Karpas-422 (cell line): ENCODE measurements around the gene TAF11L2. TPM values are rescaled to one million over a fixed set of nuclear protein-coding genes. Genes with fewer than 3 reads are reported as not detected.

Experiments
- small RNA-seq: library from RNA; depleted of rRNA; stranded (forward); fragments of <200 nt; gene quantifications from one replicate; pipeline ENCODE3, GENCODE V24; 2014
- total RNA-seq: library from RNA; depleted of rRNA; stranded (reverse); fragments of >200 nt; shearing (Covaris generic); gene quantifications from 2 replicates; pipeline ENCODE4 v1.2.3, GENCODE V29; 2014; ENCODE audit warnings: low replicate concordance; rRNA removed

Gene TAF11L2
- total RNA-seq, 1 experiment from 2014 or later: not detected

Small RNAs within 50 kb of the gene (small RNA-seq; reads per million reads assigned to genes)
- gene AC106774.3: not detected

Other genes starting within 250 kb of the TAF11L2 start
- gene TAF11L3, start 20.1 kb downstream of the TAF11L2 start, total RNA-seq: not detected in 2 replicates
- not detected in 2 replicates for gene TAF11L4, start 23.6 kb downstream of the TAF11L2 start, total RNA-seq
- not detected in 2 replicates for gene TAF11L5, start 27.0 kb downstream of the TAF11L2 start, total RNA-seq
- not detected in 2 replicates for gene TAF11L6, start 30.4 kb downstream of the TAF11L2 start, total RNA-seq
- not detected in 2 replicates for gene TAF11L7, start 87.5 kb downstream of the TAF11L2 start, total RNA-seq
- not detected in 2 replicates for gene TAF11L8, start 92.7 kb downstream of the TAF11L2 start, total RNA-seq
- not detected in 2 replicates for gene TAF11L9, start 96.2 kb downstream of the TAF11L2 start, total RNA-seq
- gene TAF11L10, start 99.6 kb downstream of the TAF11L2 start, total RNA-seq: not detected in 2 replicates
- not detected in 2 replicates for gene TAF11L11, start 106.0 kb downstream of the TAF11L2 start, total RNA-seq
- gene TAF11L12, start 112.2 kb downstream of the TAF11L2 start, total RNA-seq: not detected in 2 replicates
- not detected in 2 replicates for gene TAF11L13, start 133.9 kb downstream of the TAF11L2 start, total RNA-seq
- gene TAF11L14, start 136.2 kb downstream of the TAF11L2 start, total RNA-seq: not detected in 2 replicates